SK-N-SH (cell line): Measurements from ENCODE around the gene ALB. TPM values are rescaled to one million over a fixed set of nuclear protein-coding genes. Genes with fewer than 3 reads are reported as not detected.

Experiments used
- CTCF ChIA-PET: fragments of 300-600, 350-600 bp; formaldehyde crosslinking; extraction: SDS; loops from one replicate; lab custom pipeline; 2021; lab: Yijun Ruan, JAX
- POLR2A ChIA-PET: fragments of 350-600 bp; sonication (Branson Sonifier 250); formaldehyde crosslinking; extraction: SDS; loops from one replicate; lab custom pipeline; 2020; ENCODE audit warnings: antibody characterized with exemption, inconsistent platforms; lab: Yijun Ruan, JAX
- DNase-seq: peaks from one replicate; pipeline ENCODE4 v3.0.0; 2012
- H2AFZ ChIP-seq: fragments of 200-600 bp; sonication (generic); 2 replicates; pipeline ENCODE4 v1.8.1; 2016; ENCODE audit warnings: antibody characterized with exemption, mild to moderate bottlenecking, low read depth
- H3F3A ChIP-seq: fragments of 200-600 bp; sonication (generic); replicated peaks from 2 replicates; pipeline ENCODE3; 2016; ENCODE audit warnings: antibody characterized with exemption, mild to moderate bottlenecking; ENCODE audit not compliant: insufficient read depth
- H3K27ac ChIP-seq, 2 experiments: fragments of 200-500 bp in 1 of 2; fragments of 200-600 bp in 1 of 2; sonication (Bioruptor generic) in 1 of 2; sonication (generic), shearing (Covaris generic) in 1 of 2; 2 replicates each; pipeline versions ENCODE4 v1.5.1 to v1.6.1; 2014 to 2016; ENCODE audit warnings: low read depth in 2 of 2, inconsistent platforms in 1 of 2, low read length in 1 of 2, mild to moderate bottlenecking in 1 of 2, mixed read lengths in 1 of 2
- H3K27me3 ChIP-seq: fragments of 200-600 bp; sonication (generic), shearing (Covaris generic); 2 replicates; pipeline ENCODE4 v1.6.1; 2016; ENCODE audit warnings: mixed run types; ENCODE audit not compliant: insufficient read depth
- H3K36me3 ChIP-seq, 2 experiments: fragments of 200-500 bp in 1 of 2; fragments of 200-600 bp in 1 of 2; sonication (Bioruptor generic) in 1 of 2; sonication (generic) in 1 of 2; replicated peaks in 1 of 2; 2 replicates each; pipeline versions ENCODE3 to v1.5.1; 2014 to 2016; ENCODE audit warnings: low read length in 1 of 2, mild to moderate bottlenecking in 1 of 2; ENCODE audit not compliant: insufficient read depth in 2 of 2, control insufficient read depth in 1 of 2
- H3K4me1 ChIP-seq, 2 experiments: fragments of 200-500 bp in 1 of 2; fragments of 200-600 bp in 1 of 2; sonication (Bioruptor generic) in 1 of 2; sonication (generic), shearing (Covaris generic) in 1 of 2; 2 replicates each; pipeline versions ENCODE4 v1.5.1 to v1.6.1; 2014 to 2016; ENCODE audit warnings: low read depth in 1 of 2, low read length in 1 of 2, mixed run types in 1 of 2; ENCODE audit not compliant: insufficient read depth in 2 of 2, control insufficient read depth in 1 of 2
- H3K4me2 ChIP-seq: fragments of 200-600 bp; sonication (generic), shearing (Covaris generic); 2 replicates; pipeline ENCODE4 v1.6.1; 2017; ENCODE audit warnings: mixed run types
- H3K4me3 ChIP-seq, 2 experiments: fragments of 200-500 bp in 1 of 2; fragments of 200-600 bp in 1 of 2; sonication (Bioruptor generic) in 1 of 2; sonication (generic), shearing (Covaris generic) in 1 of 2; 2 replicates each; pipeline versions ENCODE4 v1.5.1 to v1.8.1; 2014 to 2016; ENCODE audit warnings: low read depth in 2 of 2, inconsistent platforms in 1 of 2, low read length in 1 of 2, mild to moderate bottlenecking in 1 of 2, mixed read lengths in 1 of 2, moderate library complexity in 1 of 2
- H3K79me2 ChIP-seq: fragments of 200-600 bp; sonication (generic); 2 replicates; pipeline ENCODE4 v1.8.1; 2017; ENCODE audit warnings: mild to moderate bottlenecking; ENCODE audit not compliant: insufficient read depth
- H3K9ac ChIP-seq: fragments of 200-600 bp; sonication (generic); 2 replicates; pipeline ENCODE4 v1.6.1; 2017; ENCODE audit warnings: mixed run types
- H3K9me2 ChIP-seq: fragments of 200-600 bp; sonication (generic); 2 replicates; pipeline ENCODE4 v1.6.1; 2017; ENCODE audit warnings: mixed run types
- H3K9me3 ChIP-seq: fragments of 200-600 bp; sonication (generic); 2 replicates; pipeline ENCODE4 v1.6.1; 2017; ENCODE audit warnings: mixed run types, mild to moderate bottlenecking, moderate library complexity
- H4K20me1 ChIP-seq: fragments of 200-600 bp; sonication (generic); 2 replicates; pipeline ENCODE4 v1.6.1; 2017; ENCODE audit warnings: mild to moderate bottlenecking, mixed run types; ENCODE audit not compliant: insufficient read depth
- CHD2 ChIP-seq: fragments of 150-350 bp; IDR thresholded peaks from 2 replicates; pipeline ENCODE4 v1.6.1; 2018; ENCODE audit warnings: low read length; ENCODE audit not compliant: partially characterized antibody
- FOSL2 ChIP-seq: IDR thresholded peaks from 2 replicates; pipeline ENCODE4 v1.4.0; 2012; ENCODE audit warnings: low read depth, mild to moderate bottlenecking, moderate library complexity, borderline replicate concordance
- FOXJ3 ChIP-seq: sonication (generic); formaldehyde crosslinking; IDR thresholded peaks from 2 replicates; pipeline ENCODE4 v1.5.1; 2020; ENCODE audit warnings: mild to moderate bottlenecking, missing genetic modification reagents
- FOXM1 ChIP-seq: IDR thresholded peaks from 2 replicates; pipeline ENCODE4 v1.4.0; 2012; ENCODE audit warnings: low read depth, mild to moderate bottlenecking
- MXI1 ChIP-seq: IDR thresholded peaks from 2 replicates; pipeline ENCODE4 v1.6.1; 2012; ENCODE audit warnings: mild to moderate bottlenecking, low read depth, low read length, improper control_type of control experiment
- NRF1 ChIP-seq: IDR thresholded peaks from 2 replicates; pipeline ENCODE4 v1.6.1; 2012; ENCODE audit warnings: low read depth, mild to moderate bottlenecking, low read length
- POLR2AphosphoS5 ChIP-seq: IDR thresholded peaks from 2 replicates; pipeline ENCODE4 v1.6.1; 2012; ENCODE audit warnings: low read depth, low read length
- RAD21 ChIP-seq: IDR thresholded peaks from 2 replicates; pipeline ENCODE4 v1.6.1; 2012; ENCODE audit warnings: mild to moderate bottlenecking, low read length
- RCOR1 ChIP-seq: fragments of 150-350 bp; IDR thresholded peaks from 2 replicates; pipeline ENCODE4 v1.6.1; 2017; ENCODE audit warnings: antibody characterized with exemption, low read length
- REST ChIP-seq: IDR thresholded peaks from 2 replicates; pipeline ENCODE4 v1.6.1; 2012; ENCODE audit warnings: mild to moderate bottlenecking, low read depth, low read length, moderate library complexity
- SIN3A ChIP-seq: IDR thresholded peaks from 2 replicates; pipeline ENCODE4 v1.6.1; 2012; ENCODE audit warnings: low read depth, mild to moderate bottlenecking, low read length, moderate library complexity, borderline replicate concordance
- TAF1 ChIP-seq: IDR thresholded peaks from 2 replicates; pipeline ENCODE4 v1.6.1; 2012; ENCODE audit warnings: low read depth, mild to moderate bottlenecking, low read length, moderate library complexity, borderline replicate concordance
- YY1 ChIP-seq: IDR thresholded peaks from 2 replicates; pipeline ENCODE4 v1.4.0; 2012; ENCODE audit warnings: low read depth, mild to moderate bottlenecking
- WGBS: methylation state at CpG from one replicate; pipeline ENCODE4 v1.1.6; 2017; ENCODE audit warnings: low lambda C conversion rate; 5-methylcytosine and 5-hydroxymethylcytosine counted together
- polyA plus RNA-seq, 3 experiments: library from polyadenylated mRNA; depleted of rRNA; stranded (reverse); fragments of >200 nt; gene quantifications; 2 replicates each; pipeline ENCODE4 v1.2.3, GENCODE V29; 2012
- TF ChIP-seq, protein P1 (sequence below): IDR thresholded peaks from 2 replicates; pipeline ENCODE4 v1.4.0; 2012; ENCODE audit warnings: low read depth

The ALB gene
- polyA plus RNA-seq, 1 of the 3 experiments (the other 2 are of a cell fraction): not detected

DNA sequence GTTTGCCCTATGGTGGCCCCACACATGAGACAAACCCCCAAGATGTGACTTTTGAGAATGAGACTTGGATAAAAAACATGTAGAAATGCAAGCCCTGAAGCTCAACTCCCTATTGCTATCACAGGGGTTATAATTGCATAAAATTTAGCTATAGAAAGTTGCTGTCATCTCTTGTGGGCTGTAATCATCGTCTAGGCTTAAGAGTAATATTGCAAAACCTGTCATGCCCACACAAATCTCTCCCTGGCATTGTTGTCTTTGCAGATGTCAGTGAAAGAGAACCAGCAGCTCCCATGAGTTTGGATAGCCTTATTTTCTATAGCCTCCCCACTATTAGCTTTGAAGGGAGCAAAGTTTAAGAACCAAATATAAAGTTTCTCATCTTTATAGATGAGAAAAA, 14.6 kb downstream of the ALB start (continued):
- TF ChIP-seq REST (no peak), NRF1 (no peak), FOXM1 (no peak)
- TF ChIP-seq, protein P1, sequence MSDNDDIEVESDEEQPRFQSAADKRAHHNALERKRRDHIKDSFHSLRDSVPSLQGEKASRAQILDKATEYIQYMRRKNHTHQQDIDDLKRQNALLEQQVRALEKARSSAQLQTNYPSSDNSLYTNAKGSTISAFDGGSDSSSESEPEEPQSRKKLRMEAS: no peak

- 6% methylated on average over 7 of the region's 7 CpGs for WGBS
- H3K27me3 ChIP-seq: no peaks in the 10 kb centered on the region; the same call in 1 of the 2 replicates
- CTCF ChIA-PET: interaction anchor here (1.5 kb wide), 1 partner anchor 27 kb away, joined by 4 read pairs; no protein-coding TSS in a partner anchor
- no peak overlapping the region for H3K4me2 ChIP-seq
- H3K4me3 ChIP-seq: no peak overlapping the region
- H2AFZ ChIP-seq: no peak overlapping the region
- H3K36me3 ChIP-seq: no peaks in the 10 kb centered on the region
- no peak for DNase-seq
- H3K9me2 ChIP-seq: no peaks in the 10 kb centered on the region
- H3F3A ChIP-seq: no peaks in the 10 kb centered on the region
- TF ChIP-seq YY1 (no peak), FOXM1 (no peak), MXI1 (no peak), CHD2 (no peak), RAD21 (no peak), RCOR1 (no peak), FOSL2 (no peak), FOXJ3 (CRISPR knock-in tag) (no peak), SIN3A (no peak), POLR2AphosphoS5 (no peak), TAF1 (no peak)
- TF ChIP-seq, all 33 proteins: peak for 0
- Histone ChIP-seq H3K27ac (no peak overlapping the region), H3K9ac (no peak overlapping the region), H3K79me2 (no peaks in the 10 kb centered on the region), H3K9me3 (no peaks in the 10 kb centered on the region), H4K20me1 (no peaks in the 10 kb centered on the region), H3K4me1 (no peaks in the 10 kb centered on the region)
- POLR2A ChIA-PET: no interaction called here
Measured at GRCh38 chr4:73419106-73420038, 15.3 kb downstream of the ALB start.
